GM13976 (cell line): ENCODE measurements around the gene WFDC10A.
"Not testable (repeated sequence)": the region's sequence is repeated elsewhere in the genome, so short reads cannot be mapped to it uniquely, and the experiment has no call there.

Experiments
- DNase-seq: peaks from one replicate; pipeline ENCODE4 v3.0.0; 2012; ENCODE audit warnings: low spot score
- CTCF ChIP-seq: IDR thresholded peaks from 2 replicates; pipeline ENCODE4 v1.5.1; 2012; ENCODE audit warnings: borderline replicate concordance, mild to moderate bottlenecking; ENCODE audit not compliant: insufficient read depth; ENCODE audit errors: extremely low read depth, missing control alignments, control extremely low read depth
- in situ Hi-C: fragments of 300-500 bp; cut with MboI; formaldehyde crosslinking; loops from one replicate; pipeline ENCODE4 v1.12.0; 2022; ENCODE audit warnings: low sequenced_read_pairs, mixed read lengths, inconsistent platforms; ENCODE audit not compliant: unreplicated experiment

WFDC10A gene

GRCh38 chr20:45629496-45630100 lies at the start of gene WFDC10A:
Gene WFDC10A (plus strand): TSS chr20:45629739. CDS start chr20:45629814, 75 bp downstream.
- peak; percentile 77 for TF ChIP-seq CTCF
- in situ Hi-C loops = no loop called here
- DNase-seq = peak; percentile 53

GRCh38 chr20:45581702-45582101 lies 47.8 kb upstream of the WFDC10A start:
- in situ Hi-C loops = loop anchor here (25.0 kb wide), 1 partner anchor 181 kb away; no protein-coding TSS in a partner anchor
- no peak for DNase-seq
- no peak for TF ChIP-seq CTCF

DNA sequence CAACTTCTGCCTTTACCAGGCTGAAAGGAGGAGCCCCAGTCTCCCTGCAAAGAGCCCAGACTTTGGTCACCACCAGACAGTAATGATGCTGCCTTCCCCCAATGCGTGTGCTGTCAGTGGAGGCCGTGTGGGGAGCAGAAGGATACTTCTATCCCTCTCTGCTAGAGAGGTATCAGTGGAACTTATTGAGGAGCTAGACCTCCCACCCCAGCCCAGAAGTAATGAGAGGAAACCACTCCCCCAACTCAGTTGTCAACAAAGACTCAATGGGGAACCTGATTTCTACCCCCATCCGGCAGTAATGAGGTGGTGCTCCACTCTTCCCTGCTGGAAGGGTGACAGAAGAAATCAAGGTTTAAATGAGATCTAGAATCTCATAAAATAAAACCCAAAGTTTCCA lies 46.0 kb upstream of the WFDC10A start:
- in situ Hi-C loops = loop anchor here (25.0 kb wide), 1 partner anchor 179 kb away; no protein-coding TSS in a partner anchor
- no peak for TF ChIP-seq CTCF
- DNase-seq = no peak

DNA sequence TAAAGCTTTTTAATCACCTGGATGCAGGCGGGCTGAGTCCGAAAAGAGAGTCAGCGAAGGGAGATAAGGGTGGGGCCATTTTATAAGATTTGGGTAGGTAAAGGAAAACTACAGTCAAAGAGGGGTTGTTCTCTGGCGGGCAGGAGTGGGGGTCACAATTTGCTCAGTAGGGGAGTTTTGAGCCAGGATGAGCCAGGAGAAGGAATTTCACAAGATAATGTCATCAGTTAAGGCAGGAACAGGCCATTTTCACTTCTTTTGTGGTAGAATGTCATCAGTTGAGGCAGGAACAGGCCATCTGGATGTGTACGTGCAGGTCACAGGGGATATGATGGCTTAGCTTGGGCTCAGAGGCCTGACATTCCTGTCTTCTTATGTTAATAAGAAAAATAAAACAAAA lies 45.2 kb upstream of the WFDC10A start:
- in situ Hi-C loops = loop anchor here (25.0 kb wide), 1 partner anchor 178 kb away; no protein-coding TSS in a partner anchor
- not testable (repeated sequence) for DNase-seq

DNA sequence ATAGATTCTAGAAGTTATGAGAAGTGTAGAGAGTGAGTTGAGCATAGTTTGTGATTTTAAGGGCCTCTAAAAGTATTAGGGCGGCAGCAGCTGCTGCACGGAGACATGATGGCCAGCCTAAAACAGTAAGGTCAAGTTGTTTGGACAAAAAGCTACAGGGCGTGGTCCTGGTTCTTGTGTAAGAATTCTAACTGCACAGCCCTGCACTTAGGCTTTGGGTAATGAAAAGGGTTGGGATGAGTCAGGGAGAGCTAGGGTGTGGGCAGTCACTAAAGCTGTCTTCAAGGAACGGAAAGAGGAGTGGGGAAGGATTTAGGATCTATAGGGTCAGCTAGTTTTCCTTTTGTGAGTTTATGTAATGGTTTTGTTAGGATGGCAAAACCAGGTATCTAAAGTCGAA lies 43.6 kb upstream of the WFDC10A start:
- in situ Hi-C loops = loop anchor here (25.0 kb wide), 1 partner anchor 176 kb away; no protein-coding TSS in a partner anchor
- DNase-seq = not testable (repeated sequence)

DNA sequence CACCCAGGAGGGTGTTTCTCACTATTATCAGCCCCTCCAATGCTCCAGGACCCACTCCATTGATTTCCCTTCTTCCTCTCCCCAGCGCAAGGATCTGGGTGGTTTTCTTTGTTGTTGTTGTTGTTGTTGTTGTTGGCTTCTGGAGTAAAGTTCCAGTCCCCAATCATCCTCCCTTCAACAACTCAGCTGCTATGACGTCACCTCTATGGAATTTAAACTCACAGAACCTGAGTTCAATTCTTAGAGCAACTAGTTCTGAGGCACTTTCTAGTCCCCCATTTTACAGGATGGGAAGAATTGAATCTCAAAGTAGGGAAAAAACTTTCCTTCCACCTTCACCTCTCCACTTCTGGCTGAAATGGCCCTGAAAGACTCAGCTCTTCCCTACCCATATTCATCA lies 40.7 kb upstream of the WFDC10A start:
- TF ChIP-seq CTCF = no peak
- in situ Hi-C loops = loop anchor here (25.0 kb wide), 1 partner anchor 174 kb away; no protein-coding TSS in a partner anchor
- DNase-seq = no peak

DNA sequence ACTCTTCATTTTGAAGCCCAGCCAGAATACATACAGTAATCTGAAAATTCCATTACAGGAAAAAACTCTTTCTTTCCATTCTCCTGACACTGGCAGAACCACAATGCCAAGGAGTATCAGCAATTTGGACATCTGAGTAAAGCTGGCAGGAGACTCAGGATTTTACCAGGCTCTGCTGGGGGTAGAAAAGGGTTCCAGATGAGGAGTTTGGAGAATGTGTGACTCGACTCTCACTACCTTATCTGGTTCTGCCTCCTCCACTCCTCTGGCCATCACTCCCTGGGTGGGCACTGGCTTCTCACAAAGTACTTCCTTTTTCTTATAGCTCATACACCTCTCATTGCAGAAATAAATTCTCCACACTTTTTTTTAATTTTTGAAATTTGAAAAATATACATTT lies 39.8 kb upstream of the WFDC10A start:
- TF ChIP-seq CTCF = no peak
- DNase-seq = no peak
- in situ Hi-C loops = loop anchor here (25.0 kb wide), 1 partner anchor 173 kb away; no protein-coding TSS in a partner anchor
